D721Med (cell line): ENCODE data around the gene GALNT2.

Experiments used
- DNase-seq: peaks from one replicate; pipeline ENCODE4 v3.0.0; 2011; ENCODE audit warnings: low spot score; ENCODE audit not compliant: insufficient read length
- FAIRE-seq: peaks from 2 replicates; lab custom pipeline; 2011; peaks lifted over from hg19 to GRCh38; lab: Jason Lieb, UNC
- CTCF ChIP-seq: IDR thresholded peaks from 2 replicates; pipeline ENCODE4 v1.5.1; 2012; ENCODE audit warnings: mild to moderate bottlenecking, control low read depth; ENCODE audit not compliant: insufficient read depth; ENCODE audit errors: missing control alignments

The GALNT2 gene

GRCh38 chr1:230122366-230123279, 55.6 kb downstream of the GALNT2 start:
- no peak for TF ChIP-seq CTCF
- no peak for FAIRE-seq

GRCh38 chr1:230123280-230124185, 56.5 kb downstream of the GALNT2 start:
- DNase-seq, result no peak
- no peak for TF ChIP-seq CTCF
- no peak for FAIRE-seq

More at GRCh38 chr1:230122366-230123279, 55.6 kb downstream of the GALNT2 start:
- DNase-seq, result no peak

GRCh38 chr1:230124186-230125128, 57.4 kb downstream of the GALNT2 start:
- FAIRE-seq (no peak), DNase-seq (no peak)
- TF ChIP-seq CTCF, result no peak

GRCh38 chr1:230125141-230125540, 58.1 kb downstream of the GALNT2 start:
- DNase-seq (no peak), FAIRE-seq (no peak)
- TF ChIP-seq CTCF, result no peak

GRCh38 chr1:230125640-230126528, 58.8 kb downstream of the GALNT2 start:
- no peak for FAIRE-seq
- TF ChIP-seq CTCF, result no peak
- DNase-seq, result no peak
